Vagina (tissue), 2 donors: ENCODE measurements around the gene MUS81. TPM values are rescaled to one million over a fixed set of nuclear protein-coding genes. Genes with fewer than 3 reads are reported as not detected.
"Not testable (repeated sequence)": the region's sequence is repeated elsewhere in the genome, so short reads cannot be mapped to it uniquely, and the experiment has no call there.

ENCODE experiments used
- DNase-seq, 2 donors: peaks; one replicate each; pipeline ENCODE4 v3.0.0-alpha.2; 2017; ENCODE audit errors: extremely low spot score in 2 of 2
- H3K27ac ChIP-seq: fragments of 200-600 bp; sonication (generic); one replicate; pipeline ENCODE4 v1.5.1; 2019
- H3K27me3 ChIP-seq: fragments of 200-600 bp; sonication (generic); one replicate; pipeline ENCODE4 v1.5.1; 2019
- H3K36me3 ChIP-seq, 2 donors: fragments of 200-600 bp; sonication (generic); one replicate each; pipeline ENCODE4 v1.5.1; 2017 to 2019
- H3K4me1 ChIP-seq: fragments of 200-600 bp; sonication (generic); one replicate; pipeline ENCODE4 v1.5.1; 2019
- H3K4me3 ChIP-seq, 2 donors: fragments of 200-600 bp; sonication (generic); 1 replicate in 1 of 2; 2 replicates in 1 of 2; pipeline ENCODE4 v1.5.1; 2016 to 2019
- H3K9me3 ChIP-seq: fragments of 200-600 bp; sonication (generic); one replicate; pipeline ENCODE4 v1.5.1; 2019
- CTCF ChIP-seq, 3 experiments: fragments of 450-650 bp in 2 of 3; fragments of 200-600 bp in 1 of 3; sonication (generic) in 1 of 3; IDR thresholded peaks; one replicate each; pipeline ENCODE4 v1.5.1; 2017 to 2019; ENCODE audit warnings: antibody characterized with exemption in 3 of 3, mild to moderate bottlenecking in 2 of 3, moderate library complexity in 2 of 3
- POLR2A ChIP-seq, 2 donors: fragments of 450-650 bp; IDR thresholded peaks; one replicate each; pipeline ENCODE4 v1.6.1; 2017; ENCODE audit warnings: antibody characterized with exemption in 2 of 2, mild to moderate bottlenecking in 2 of 2, moderate library complexity in 2 of 2
- POLR2AphosphoS5 ChIP-seq, 2 donors: sonication (generic); formaldehyde crosslinking; IDR thresholded peaks; one replicate each; pipeline ENCODE4 v1.9.0; 2017; ENCODE audit warnings: antibody characterized with exemption in 2 of 2, mild to moderate bottlenecking in 2 of 2, low read depth in 1 of 2; ENCODE audit not compliant: insufficient read depth in 1 of 2
- intact Hi-C: fragments of 100-400 bp; cut with DNase I; formaldehyde crosslinking; loops from one replicate; pipeline ENCODE4 v1.15.1; 2023
- total RNA-seq: library from RNA; depleted of rRNA; stranded (reverse); fragments of >200 nt; gene quantifications from one replicate; pipeline ENCODE4 v1.2.3, GENCODE V29; 2016

The MUS81 gene
- total RNA-seq, 1 donor from 2014 or later, result 48.9 TPM

GRCh38 chr11:65890324-65891218 is 30.3 kb downstream of the MUS81 start, which contains the start of gene CCDC85B:
Gene CCDC85B (plus strand): TSS chr11:65890673. CDS start chr11:65890784, 111 bp downstream.
- Histone ChIP-seq H3K4me1 (peaks cover 66% of the 10 kb centered on the region), H3K4me3 (peak within 1 kb of the TSS; percentile 69 to 73), H3K9me3 (no peaks in the 10 kb centered on the region), H3K27me3 (no peaks in the 10 kb centered on the region), H3K36me3 (peaks cover 0 to 12% of the 10 kb centered on the region in 2 donors), H3K27ac (peak within 1 kb of the TSS; percentile 97)
- TF ChIP-seq POLR2AphosphoS5 (IDR thresholded peaks at IDR 0.05; ENCODE audit: insufficient read depth in 1 of 2, low read depth in 1 of 2), result peak; percentile 85 to 97
- peak; percentile 56 to 97 for TF ChIP-seq POLR2A (IDR thresholded peaks at IDR 0.05)
- TF ChIP-seq CTCF (IDR thresholded peaks at IDR 0.05), result no peak
- DNase-seq, result peak in 1 of 2 donors; percentile 99
- intact Hi-C loops, result loop anchor here (2.0 kb wide), 1 partner anchor 28 kb away; the partner anchor contains the start of genes C11orf68 and DRAP1

GRCh38 chr11:65891219-65892136 is 31.2 kb downstream of the MUS81 start:
- H3K4me1 ChIP-seq, result peaks cover 65% of the 10 kb centered on the region
- DNase-seq, result no peak

GRCh38 chr11:65892137-65892540 is 31.9 kb downstream of the MUS81 start:
- Histone ChIP-seq H3K27ac (peak overlapping the region; percentile 97), H3K4me1 (peaks cover 60% of the 10 kb centered on the region), H3K4me3 (peak overlapping the region; percentile 69 to 73)
- H3K9me3 ChIP-seq, H3K36me3 ChIP-seq, DNase-seq, intact Hi-C loops, H3K27me3 ChIP-seq: not testable (repeated sequence)

More at GRCh38 chr11:65891219-65892136, 31.2 kb downstream of the MUS81 start:
- H3K36me3 ChIP-seq, result peaks cover 0 to 5% of the 10 kb centered on the region in 2 donors
- TF ChIP-seq POLR2A (IDR thresholded peaks at IDR 0.05) (no peak), POLR2AphosphoS5 (IDR thresholded peaks at IDR 0.05; ENCODE audit: insufficient read depth in 1 of 2, low read depth in 1 of 2) (peak in 1 of 2 donors; percentile 45), CTCF (IDR thresholded peaks at IDR 0.05) (no peak)
- H3K27ac ChIP-seq, result peak overlapping the region; percentile 97
- peak overlapping the region; percentile 69 to 73 for H3K4me3 ChIP-seq
- no peaks in the 10 kb centered on the region for H3K9me3 ChIP-seq
- intact Hi-C loops, result loop anchor here (2.0 kb wide), 1 partner anchor 27 kb away; the partner anchor contains the start of genes C11orf68 and DRAP1
- H3K27me3 ChIP-seq, result no peaks in the 10 kb centered on the region

- H3K27ac ChIP-seq, result peak overlapping the region; percentile 97
- H3K36me3 ChIP-seq, result no peaks in the 10 kb centered on the region
- TF ChIP-seq POLR2A (IDR thresholded peaks at IDR 0.05) (no peak), CTCF (IDR thresholded peaks at IDR 0.05) (no peak), POLR2AphosphoS5 (IDR thresholded peaks at IDR 0.05; ENCODE audit: insufficient read depth in 1 of 2, low read depth in 1 of 2) (no peak)
- H3K4me1 ChIP-seq, result peaks cover 54% of the 10 kb centered on the region
- no peaks in the 10 kb centered on the region for H3K9me3 ChIP-seq
- intact Hi-C loops, result no loop called here
- no peak for DNase-seq
- no peaks in the 10 kb centered on the region for H3K27me3 ChIP-seq
- peak overlapping the region; percentile 11 to 16 for H3K4me3 ChIP-seq
These were observed 32.6 kb downstream of the MUS81 start for GRCh38 chr11:65892661-65893317.
